Endothelial cell of umbilical vein (primary cell): ENCODE data around the gene RRM2. TPM values are rescaled to one million over a fixed set of nuclear protein-coding genes. Genes with fewer than 3 reads are reported as not detected.

ENCODE experiments used
- BruUV-seq: library from RNA; stranded (reverse); fragments of 400-500 nt; replicated peaks from 2 replicates; lab custom pipeline; 2021; lab: Mats Ljungman, UMichigan
- CTCF ChIA-PET: fragments of 300-600, 350-600 bp; sonication (Branson Sonifier 250); formaldehyde crosslinking; loops from one replicate; lab custom pipeline; 2021; ENCODE audit warnings: antibody characterized with exemption, inconsistent platforms; lab: Charles Lee
- POLR2A ChIA-PET: fragments of 300-600, 350-600 bp; sonication (Branson Sonifier 250); formaldehyde crosslinking; loops from one replicate; lab custom pipeline; 2021; ENCODE audit warnings: antibody characterized with exemption, inconsistent platforms; lab: Charles Lee
- DNase-seq: peaks from one replicate; pipeline ENCODE4 v3.0.0-alpha.2; 2011; ENCODE audit warnings: low read depth, low spot score
- FAIRE-seq: peaks from 2 replicates; lab custom pipeline; 2011; peaks lifted over from hg19 to GRCh38; lab: Jason Lieb, UNC
- H2AFZ ChIP-seq: 2 replicates; pipeline ENCODE4 v1.6.0; 2012; ENCODE audit warnings: low read depth, low read length, control low read depth, inconsistent platforms
- H3K27ac ChIP-seq: 2 replicates; pipeline ENCODE4 v1.5.1; 2011; ENCODE audit warnings: low read depth, mild to moderate bottlenecking, control low read depth, low read length, moderate library complexity; ENCODE audit not compliant: insufficient read depth
- H3K27me3 ChIP-seq, 2 experiments: 2 replicates each; pipeline versions ENCODE4 v1.6.0 to v1.6.1; 2011; ENCODE audit warnings: low read length in 2 of 2, mixed read lengths in 1 of 2; ENCODE audit not compliant: control insufficient read depth in 2 of 2, insufficient read depth in 2 of 2
- H3K36me3 ChIP-seq, 2 experiments: 2 replicates in 1 of 2; 3 replicates in 1 of 2; pipeline ENCODE4 v1.5.1; 2011; ENCODE audit warnings: low read length in 2 of 2, mild to moderate bottlenecking in 1 of 2, moderate library complexity in 1 of 2; ENCODE audit not compliant: control insufficient read depth in 2 of 2, insufficient read depth in 2 of 2; ENCODE audit errors: extremely low read depth in 1 of 2
- H3K4me1 ChIP-seq: 3 replicates; pipeline ENCODE4 v1.5.1; 2011; ENCODE audit warnings: mild to moderate bottlenecking, low read length; ENCODE audit not compliant: control insufficient read depth, insufficient read depth; ENCODE audit errors: extremely low read depth
- H3K4me2 ChIP-seq: 2 replicates; pipeline ENCODE4 v1.6.1; 2011; ENCODE audit warnings: low read length, control low read depth, mixed read lengths; ENCODE audit not compliant: insufficient read depth
- H3K4me3 ChIP-seq, 3 experiments: fragments of 200-600 bp in 1 of 3; sonication (generic), shearing (Covaris generic) in 1 of 3; replicated peaks in 1 of 3; 2 replicates each; pipeline ENCODE4 v1.5.1; 2011 to 2016; ENCODE audit warnings: control low read depth in 3 of 3, low read length in 3 of 3, mild to moderate bottlenecking in 2 of 3, inconsistent platforms in 1 of 3, low read depth in 1 of 3, moderate library complexity in 1 of 3; ENCODE audit not compliant: insufficient read depth in 1 of 3
- H3K79me2 ChIP-seq: 2 replicates; pipeline ENCODE4 v1.6.0; 2012; ENCODE audit warnings: low read length, inconsistent platforms; ENCODE audit not compliant: control insufficient read depth, insufficient read depth
- H3K9ac ChIP-seq: replicated peaks from 2 replicates; pipeline ENCODE3; 2011; ENCODE audit warnings: low read length, control low read depth; ENCODE audit not compliant: insufficient read depth; ENCODE audit errors: extremely low read depth
- H3K9me1 ChIP-seq: replicated peaks from 3 replicates; pipeline ENCODE4 v1.6.0; 2011; ENCODE audit warnings: mild to moderate bottlenecking, low read length; ENCODE audit not compliant: control insufficient read depth, insufficient read depth; ENCODE audit errors: extremely low read depth
- H3K9me3 ChIP-seq: replicated peaks from 2 replicates; pipeline ENCODE4 v1.5.1; 2012; ENCODE audit warnings: low read length, inconsistent platforms; ENCODE audit not compliant: control insufficient read depth, insufficient read depth
- H4K20me1 ChIP-seq: replicated peaks from 2 replicates; pipeline ENCODE3; 2011; ENCODE audit warnings: mild to moderate bottlenecking, low read length; ENCODE audit not compliant: control insufficient read depth, insufficient read depth; ENCODE audit errors: extremely low read depth
- EZH2 ChIP-seq: IDR thresholded peaks from 2 replicates; pipeline ENCODE4 v1.6.1; 2012; ENCODE audit warnings: borderline replicate concordance, low read depth, mild to moderate bottlenecking, moderate library complexity, low read length, inconsistent platforms; ENCODE audit not compliant: severe bottlenecking
- FOS ChIP-seq: IDR thresholded peaks from 2 replicates; pipeline ENCODE4 v1.6.1; 2011; ENCODE audit warnings: mild to moderate bottlenecking, low read length, moderate library complexity, borderline replicate concordance; ENCODE audit not compliant: insufficient read depth
- GATA2 ChIP-seq: IDR thresholded peaks from 2 replicates; pipeline ENCODE4 v1.7.0; 2011; ENCODE audit warnings: low read depth, mild to moderate bottlenecking, moderate library complexity, mixed read lengths, low read length; ENCODE audit not compliant: insufficient read length, insufficient read depth
- JUN ChIP-seq: IDR thresholded peaks from 2 replicates; pipeline ENCODE4 v1.6.1; 2011; ENCODE audit warnings: borderline replicate concordance, low read depth; ENCODE audit not compliant: insufficient read length, insufficient read depth
- MYC ChIP-seq: IDR thresholded peaks from one replicate; pipeline ENCODE4 v1.6.1; 2011; ENCODE audit warnings: mild to moderate bottlenecking, low read depth, low read length
- POLR2A ChIP-seq: IDR thresholded peaks from 2 replicates; pipeline ENCODE4 v1.6.1; 2012; ENCODE audit warnings: low read depth, mild to moderate bottlenecking, control low read depth, low read length
- POLR2AphosphoS5 ChIP-seq: IDR thresholded peaks from 2 replicates; pipeline ENCODE4 v1.6.1; 2012; ENCODE audit warnings: low read depth, mild to moderate bottlenecking, control low read depth, low read length, moderate library complexity; ENCODE audit not compliant: insufficient read depth
- dilution Hi-C: fragments of 300-500 bp; cut with MboI; formaldehyde crosslinking; loops from one replicate; pipeline ENCODE4 v1.15.0; 2019; ENCODE audit warnings: low sequenced_read_pairs; ENCODE audit not compliant: extremely low pct_ligation_motif_present
- intact Hi-C: fragments of 100-400 bp; cut with micrococcal nuclease; formaldehyde crosslinking; loops from one replicate; pipeline ENCODE4 v1.10.0; 2022
- polyA plus RNA-seq, 4 experiments: library from polyadenylated mRNA; depleted of rRNA in 3 of 4; stranded (reverse) in 3 of 4; unstranded in 1 of 4; fragments of >200 nt; gene quantifications; 2 replicates each; pipeline versions ENCODE4 v1.2.1 to v1.2.3, GENCODE V29; 2011 to 2012; ENCODE audit warnings: missing spikeins in 1 of 4
- total RNA-seq: library from RNA; stranded (reverse); gene quantifications from 2 replicates; pipeline ENCODE4 v1.2.3, GENCODE V29; 2021
- TF ChIP-seq, protein P1 (sequence below), 2 donors: IDR thresholded peaks; 1 replicate in 1 of 2; 2 replicates in 1 of 2; pipeline ENCODE4 v1.5.1; 2011; ENCODE audit warnings: low read length in 2 of 2, mild to moderate bottlenecking in 2 of 2, moderate library complexity in 2 of 2, control low read depth in 1 of 2, inconsistent platforms in 1 of 2, low read depth in 1 of 2; ENCODE audit not compliant: insufficient read depth in 1 of 2; ENCODE audit errors: extremely low read depth in 1 of 2
- TF ChIP-seq, protein P2 (sequence below): IDR thresholded peaks from 2 replicates; pipeline ENCODE4 v1.6.1; 2011; ENCODE audit not compliant: insufficient read depth, insufficient read length

The RRM2 gene
- total and polyA plus RNA-seq, 2 donors (not counting 3 experiments of a cell fraction or from before 2014, with no cell fraction given), result 40.9 to 246 TPM

DNA sequence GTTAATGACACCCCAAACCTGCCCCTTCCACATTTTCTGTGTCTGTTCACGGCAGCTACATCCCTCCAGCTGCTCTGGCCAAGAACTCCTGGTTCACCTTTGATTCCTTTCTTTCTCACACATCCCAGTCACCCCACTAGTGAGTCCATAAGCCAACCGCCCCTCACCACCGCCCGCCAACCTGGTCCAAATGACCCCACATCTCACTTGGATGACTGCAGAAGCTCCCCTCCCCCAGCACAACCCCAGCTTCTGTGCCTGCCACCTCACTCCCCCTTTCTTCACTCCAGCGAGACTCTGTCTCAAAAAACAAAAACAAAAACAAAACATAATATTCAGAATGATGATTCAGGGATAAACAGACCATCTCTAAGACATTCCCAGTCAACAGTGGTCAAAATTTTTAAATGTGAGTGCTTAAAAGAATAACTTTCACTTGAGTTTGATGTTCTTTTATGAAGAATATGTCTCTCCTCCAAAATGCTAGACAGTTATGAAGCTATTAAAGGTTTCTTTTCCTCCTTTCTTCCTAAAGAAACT, 45.5 kb upstream of the RRM2 start:
- POLR2A ChIA-PET, result no interaction called here
- H3K4me1 ChIP-seq, result no peaks in the 10 kb centered on the region
- no peaks in the 10 kb centered on the region for H4K20me1 ChIP-seq
- TF ChIP-seq POLR2A (no peak), EZH2 (peak; percentile 34), FOS (no peak), POLR2AphosphoS5 (no peak)
- TF ChIP-seq, protein P1, sequence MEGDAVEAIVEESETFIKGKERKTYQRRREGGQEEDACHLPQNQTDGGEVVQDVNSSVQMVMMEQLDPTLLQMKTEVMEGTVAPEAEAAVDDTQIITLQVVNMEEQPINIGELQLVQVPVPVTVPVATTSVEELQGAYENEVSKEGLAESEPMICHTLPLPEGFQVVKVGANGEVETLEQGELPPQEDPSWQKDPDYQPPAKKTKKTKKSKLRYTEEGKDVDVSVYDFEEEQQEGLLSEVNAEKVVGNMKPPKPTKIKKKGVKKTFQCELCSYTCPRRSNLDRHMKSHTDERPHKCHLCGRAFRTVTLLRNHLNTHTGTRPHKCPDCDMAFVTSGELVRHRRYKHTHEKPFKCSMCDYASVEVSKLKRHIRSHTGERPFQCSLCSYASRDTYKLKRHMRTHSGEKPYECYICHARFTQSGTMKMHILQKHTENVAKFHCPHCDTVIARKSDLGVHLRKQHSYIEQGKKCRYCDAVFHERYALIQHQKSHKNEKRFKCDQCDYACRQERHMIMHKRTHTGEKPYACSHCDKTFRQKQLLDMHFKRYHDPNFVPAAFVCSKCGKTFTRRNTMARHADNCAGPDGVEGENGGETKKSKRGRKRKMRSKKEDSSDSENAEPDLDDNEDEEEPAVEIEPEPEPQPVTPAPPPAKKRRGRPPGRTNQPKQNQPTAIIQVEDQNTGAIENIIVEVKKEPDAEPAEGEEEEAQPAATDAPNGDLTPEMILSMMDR (IDR thresholded peaks at IDR 0.05; ENCODE audit: extremely low read depth in 1 of 2, insufficient read depth in 1 of 2, low read depth in 1 of 2, low read length in 2 of 2), result no peak
- peaks cover 36 to 41% of the 10 kb centered on the region in 2 experiments for H3K27me3 ChIP-seq
- no peaks in the 10 kb centered on the region for H3K9me1 ChIP-seq
- no peak overlapping the region for H3K4me3 ChIP-seq
- DNase-seq (no peak), FAIRE-seq (no peak)
- H3K9me3 ChIP-seq, result no peaks in the 10 kb centered on the region
- H3K27ac ChIP-seq, result no peak overlapping the region
- intact Hi-C loops, result no loop called here
- dilution Hi-C loops, result no loop called here
- H3K4me2 ChIP-seq, result no peak overlapping the region
- no TSS peak for BruUV-seq
- H3K9ac ChIP-seq, result no peak overlapping the region
- H3K79me2 ChIP-seq, result no peaks in the 10 kb centered on the region
- no peak overlapping the region for H2AFZ ChIP-seq
- CTCF ChIA-PET, result interaction anchor here (1.4 to 11.8 kb wide), 3 partner anchors 13 to 358 kb away, joined by 3 to 565 read pairs (median 485); no protein-coding TSS in a partner anchor
- no peaks in the 10 kb centered on the region for H3K36me3 ChIP-seq

DNA sequence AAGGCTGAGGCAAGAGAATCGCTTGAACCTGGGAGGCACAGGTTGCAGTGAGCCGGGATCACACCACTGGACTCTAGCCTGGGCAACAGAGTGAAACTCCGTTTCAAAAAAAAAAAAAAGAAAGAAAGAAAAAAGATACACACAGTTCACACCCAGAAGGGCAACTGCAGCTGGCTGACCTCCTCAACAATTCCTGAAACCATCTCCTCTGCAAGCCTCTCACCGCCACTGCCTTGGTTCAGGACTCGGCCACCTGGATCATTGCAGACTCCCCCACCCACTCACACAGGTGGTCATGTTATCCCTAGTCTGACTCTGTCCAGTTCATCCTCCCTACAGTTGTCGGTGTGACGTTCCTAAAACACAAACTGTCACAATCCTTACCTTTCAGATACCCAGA, 44.5 kb upstream of the RRM2 start:
- Histone ChIP-seq H3K36me3 (no peaks in the 10 kb centered on the region), H3K9me1 (no peaks in the 10 kb centered on the region), H3K27ac (no peak overlapping the region), H3K4me3 (no peak overlapping the region), H3K4me2 (no peak overlapping the region), H3K79me2 (no peaks in the 10 kb centered on the region), H2AFZ (no peak overlapping the region), H4K20me1 (no peaks in the 10 kb centered on the region), H3K9me3 (no peaks in the 10 kb centered on the region), H3K4me1 (no peaks in the 10 kb centered on the region), H3K27me3 (peaks cover 39 to 46% of the 10 kb centered on the region in 2 experiments), H3K9ac (no peak overlapping the region)
- no TSS peak for BruUV-seq
- CTCF ChIA-PET, result no interaction called here
- DNase-seq (no peak), FAIRE-seq (no peak)
- dilution Hi-C loops, result no loop called here
- intact Hi-C loops, result no loop called here
- POLR2A ChIA-PET, result no interaction called here
- TF ChIP-seq, protein P2, sequence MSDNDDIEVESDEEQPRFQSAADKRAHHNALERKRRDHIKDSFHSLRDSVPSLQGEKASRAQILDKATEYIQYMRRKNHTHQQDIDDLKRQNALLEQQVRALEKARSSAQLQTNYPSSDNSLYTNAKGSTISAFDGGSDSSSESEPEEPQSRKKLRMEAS, result no peak
- no peak for TF ChIP-seq POLR2AphosphoS5
- TF ChIP-seq MYC, result no peak
- TF ChIP-seq POLR2A, result no peak
- TF ChIP-seq GATA2, result no peak
- TF ChIP-seq, protein P1 (IDR thresholded peaks at IDR 0.05; ENCODE audit: extremely low read depth in 1 of 2, insufficient read depth in 1 of 2, low read depth in 1 of 2, low read length in 2 of 2), result no peak
- no peak for TF ChIP-seq FOS
- no peak for TF ChIP-seq EZH2
- no peak for TF ChIP-seq JUN
